GM18870 (cell line): Measurements from ENCODE around the gene COQ8B.
"Not testable (repeated sequence)": the region's sequence is repeated elsewhere in the genome, so short reads cannot be mapped to it uniquely, and the experiment has no call there.

Experiments used
- ATAC-seq: cut with Tn5 transposase; IDR thresholded peaks from one replicate; pipeline ENCODE4 v1.9.1; 2021; ENCODE audit warnings: moderate library complexity; ENCODE audit not compliant: unreplicated experiment

The COQ8B gene

GRCh38 chr19:40672573-40673299 is 44.0 kb downstream of the COQ8B start:
- no peak for ATAC-seq

- ATAC-seq = no peak
These were observed 44.6 kb downstream of the COQ8B start for GRCh38 chr19:40672038-40672437.

- ATAC-seq = no peak
These were observed 45.3 kb downstream of the COQ8B start for GRCh38 chr19:40671404-40671803.

- ATAC-seq = no peak
These were observed 47.6 kb downstream of the COQ8B start for GRCh38 chr19:40668991-40669614.

GRCh38 chr19:40667602-40668001 is 49.1 kb downstream of the COQ8B start:
- no peak for ATAC-seq

- ATAC-seq = no peak
These were observed 49.8 kb downstream of the COQ8B start for GRCh38 chr19:40666803-40667438.

GRCh38 chr19:40663695-40664692 is 52.7 kb downstream of the COQ8B start:
- no peak for ATAC-seq

- peak; percentile 55 for ATAC-seq
These were observed 53.6 kb downstream of the COQ8B start for GRCh38 chr19:40662925-40663694.

- ATAC-seq = no peak
These were observed 55.1 kb downstream of the COQ8B start for GRCh38 chr19:40661616-40662015.

GRCh38 chr19:40659566-40659965 is 57.1 kb downstream of the COQ8B start:
- ATAC-seq = no peak

- no peak for ATAC-seq
These were observed 57.6 kb downstream of the COQ8B start for GRCh38 chr19:40659116-40659515.

GRCh38 chr19:40658031-40658430 is 58.7 kb downstream of the COQ8B start:
- ATAC-seq = no peak

GRCh38 chr19:40655684-40656083 is 61.0 kb downstream of the COQ8B start:
- ATAC-seq = not testable (repeated sequence)

GRCh38 chr19:40652303-40652702 is 64.4 kb downstream of the COQ8B start:
- not testable (repeated sequence) for ATAC-seq

GRCh38 chr19:40650749-40651305 is 65.9 kb downstream of the COQ8B start:
- ATAC-seq = no peak

- not testable (repeated sequence) for ATAC-seq
These were observed 66.6 kb downstream of the COQ8B start for GRCh38 chr19:40649903-40650675.

- no peak for ATAC-seq
These were observed 69.9 kb downstream of the COQ8B start for GRCh38 chr19:40646743-40647254.

GRCh38 chr19:40642757-40643305 is 73.9 kb downstream of the COQ8B start:
- no peak for ATAC-seq
